ENCODE results near the gene MYL7. TPM values are rescaled to one million over a fixed set of nuclear protein-coding genes. Genes with fewer than 3 reads are reported as not detected.

Gene MYL7
- total RNA-seq, 1 experiment from 2014 or later = not detected

DNA sequence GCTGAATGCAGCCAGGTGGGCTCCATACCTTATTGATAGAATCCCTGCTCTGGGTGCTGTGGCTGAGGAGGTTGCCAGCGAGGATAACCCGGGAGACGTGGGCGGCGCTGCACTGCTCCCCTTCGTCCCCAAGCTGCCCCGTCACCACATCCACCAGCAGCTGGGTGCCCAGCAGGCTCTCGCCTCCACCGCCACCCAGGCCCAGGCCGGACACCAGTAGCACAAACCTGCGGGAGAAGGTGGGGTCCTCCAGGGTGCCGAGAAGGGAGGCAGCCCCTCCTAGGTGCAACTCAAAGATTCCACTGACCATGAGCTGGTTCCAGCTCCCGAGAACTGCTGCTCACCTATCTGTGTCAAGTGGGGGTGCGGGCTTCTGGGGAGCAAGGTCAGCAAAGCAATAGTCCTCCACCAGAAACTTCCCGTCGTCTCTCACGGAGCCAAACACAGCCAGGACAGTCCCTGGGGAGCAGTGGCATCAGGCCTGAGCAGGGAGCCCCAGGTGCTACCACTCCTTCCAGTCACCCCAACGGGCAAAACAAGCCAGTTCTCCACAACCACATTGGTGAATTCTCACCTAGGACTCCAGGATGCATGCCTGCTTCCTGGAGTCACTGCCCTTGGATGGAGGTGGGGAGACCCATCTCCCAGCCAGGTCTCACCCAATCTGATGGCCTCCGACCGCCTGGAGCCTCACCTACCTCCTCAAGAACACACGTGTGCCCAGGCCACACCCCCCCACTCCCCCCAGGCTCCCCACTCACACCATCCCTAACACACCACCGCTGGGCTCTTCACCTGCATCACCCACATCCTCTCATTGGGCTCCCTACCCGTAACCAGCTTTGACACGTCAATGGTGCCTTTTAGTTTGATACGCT, 24.1 kb downstream of the MYL7 start:
- Mint-ChIP-seq H3K4me1 (ENCODE audit: insufficient read depth, unreplicated experiment) (peaks cover 18% of the 10 kb centered on the region), H3K9me3 (ENCODE audit: unreplicated experiment) (no peaks in the 10 kb centered on the region), H3K4me3 (ENCODE audit: unreplicated experiment) (no peak overlapping the region), H3K27ac (ENCODE audit: low read depth, unreplicated experiment) (no peak overlapping the region), H3K27me3 (ENCODE audit: insufficient read depth, unreplicated experiment) (no peaks in the 10 kb centered on the region), H3K36me3 (ENCODE audit: insufficient read depth, unreplicated experiment) (peaks cover 34% of the 10 kb centered on the region)
- BruUV-seq (replicated peaks) = no TSS peak
- ChIA-PET CTCF (interaction anchor here (0.7 kb wide), 1 partner anchor 1023 kb away, joined by 3 read pairs; no protein-coding TSS in a partner anchor), POLR2A (no interaction called here)
- TF ChIP-seq, protein P1, sequence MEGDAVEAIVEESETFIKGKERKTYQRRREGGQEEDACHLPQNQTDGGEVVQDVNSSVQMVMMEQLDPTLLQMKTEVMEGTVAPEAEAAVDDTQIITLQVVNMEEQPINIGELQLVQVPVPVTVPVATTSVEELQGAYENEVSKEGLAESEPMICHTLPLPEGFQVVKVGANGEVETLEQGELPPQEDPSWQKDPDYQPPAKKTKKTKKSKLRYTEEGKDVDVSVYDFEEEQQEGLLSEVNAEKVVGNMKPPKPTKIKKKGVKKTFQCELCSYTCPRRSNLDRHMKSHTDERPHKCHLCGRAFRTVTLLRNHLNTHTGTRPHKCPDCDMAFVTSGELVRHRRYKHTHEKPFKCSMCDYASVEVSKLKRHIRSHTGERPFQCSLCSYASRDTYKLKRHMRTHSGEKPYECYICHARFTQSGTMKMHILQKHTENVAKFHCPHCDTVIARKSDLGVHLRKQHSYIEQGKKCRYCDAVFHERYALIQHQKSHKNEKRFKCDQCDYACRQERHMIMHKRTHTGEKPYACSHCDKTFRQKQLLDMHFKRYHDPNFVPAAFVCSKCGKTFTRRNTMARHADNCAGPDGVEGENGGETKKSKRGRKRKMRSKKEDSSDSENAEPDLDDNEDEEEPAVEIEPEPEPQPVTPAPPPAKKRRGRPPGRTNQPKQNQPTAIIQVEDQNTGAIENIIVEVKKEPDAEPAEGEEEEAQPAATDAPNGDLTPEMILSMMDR (IDR thresholded peaks at IDR 0.05; ENCODE audit: unreplicated experiment) = no peak
- intact Hi-C loops (cut with micrococcal nuclease) = no loop called here
- DNase-seq (ENCODE audit: unreplicated experiment) = no peak

GRCh38 chr7:44116087-44116788, 24.9 kb downstream of the MYL7 start:
- intact Hi-C loops (cut with micrococcal nuclease) = no loop called here
- no peaks in the 10 kb centered on the region for H3K27me3 Mint-ChIP-seq (ENCODE audit: insufficient read depth, unreplicated experiment)
- H3K4me1 Mint-ChIP-seq (ENCODE audit: insufficient read depth, unreplicated experiment) = peaks cover 15% of the 10 kb centered on the region
- no TSS peak for BruUV-seq (replicated peaks)
- H3K27ac Mint-ChIP-seq (ENCODE audit: low read depth, unreplicated experiment) = no peak overlapping the region
- no peaks in the 10 kb centered on the region for H3K9me3 Mint-ChIP-seq (ENCODE audit: unreplicated experiment)
- no peak for DNase-seq (ENCODE audit: unreplicated experiment)
- no peak overlapping the region for H3K4me3 Mint-ChIP-seq (ENCODE audit: unreplicated experiment)
- TF ChIP-seq, protein P1 (IDR thresholded peaks at IDR 0.05; ENCODE audit: unreplicated experiment) = no peak
- peaks cover 40% of the 10 kb centered on the region for H3K36me3 Mint-ChIP-seq (ENCODE audit: insufficient read depth, unreplicated experiment)
- ChIA-PET CTCF (interaction anchor here (0.7 kb wide), 1 partner anchor 1024 kb away, joined by 3 read pairs; no protein-coding TSS in a partner anchor), POLR2A (no interaction called here)

GRCh38 chr7:44114586-44115310, 26.4 kb downstream of the MYL7 start:
- intact Hi-C loops (cut with micrococcal nuclease) = no loop called here
- Mint-ChIP-seq H3K4me3 (ENCODE audit: unreplicated experiment) (no peak overlapping the region), H3K27me3 (ENCODE audit: insufficient read depth, unreplicated experiment) (no peaks in the 10 kb centered on the region), H3K36me3 (ENCODE audit: insufficient read depth, unreplicated experiment) (peaks cover 27% of the 10 kb centered on the region), H3K4me1 (ENCODE audit: insufficient read depth, unreplicated experiment) (peaks cover 7% of the 10 kb centered on the region), H3K9me3 (ENCODE audit: unreplicated experiment) (no peaks in the 10 kb centered on the region), H3K27ac (ENCODE audit: low read depth, unreplicated experiment) (no peak overlapping the region)
- POLR2A ChIA-PET = interaction anchor here (0.8 to 1.5 kb wide), 6 partner anchors 8 to 376 kb away, joined by 3 to 5 read pairs (median 4); partner anchors contain the start of gene POLD2
- TF ChIP-seq, protein P1 (IDR thresholded peaks at IDR 0.05; ENCODE audit: unreplicated experiment) = no peak
- DNase-seq (ENCODE audit: unreplicated experiment) = no peak
- BruUV-seq (replicated peaks) = no TSS peak
- CTCF ChIA-PET = no interaction called here
